ENCODE results near the gene PRKAR1A.

Gene PRKAR1A

GRCh38 chr17:68542698-68543463 is 30.7 kb downstream of the PRKAR1A start:
- no peaks in the 10 kb centered on the region for H3F3A ChIP-seq (ENCODE audit: insufficient read depth, low read length)
- no peak overlapping the region for H3K4me3 ChIP-seq (ENCODE audit: low read length)
- no peaks in the 10 kb centered on the region for H3K9me3 ChIP-seq (replicated peaks; ENCODE audit: insufficient read depth, low read length)
- H3K4me2 ChIP-seq (ENCODE audit: low read depth, low read length): no peak overlapping the region
- H3K27ac ChIP-seq (ENCODE audit: low read length): no peak overlapping the region
- no peaks in the 10 kb centered on the region for H3K27me3 ChIP-seq (replicated peaks; ENCODE audit: insufficient read depth, low read length)
- no peaks in the 10 kb centered on the region for H4K20me1 ChIP-seq (ENCODE audit: insufficient read depth, low read length)
- H2AFZ ChIP-seq (ENCODE audit: low read length): no peak overlapping the region
- no peaks in the 10 kb centered on the region for H3K4me1 ChIP-seq (ENCODE audit: low read length)
- H3K36me3 ChIP-seq (replicated peaks; ENCODE audit: insufficient read depth, low read length): no peaks in the 10 kb centered on the region
- no peaks in the 10 kb centered on the region for H3K79me2 ChIP-seq (ENCODE audit: low read length)
- no peak overlapping the region for H3K9ac ChIP-seq (ENCODE audit: low read length)
- TF ChIP-seq EZH2phosphoT487 (IDR thresholded peaks at IDR 0.05; ENCODE audit: low read length) (no peak), EZH2 (optimal IDR thresholded peaks at IDR 0.05; ENCODE audit: low read depth, low read length) (no peak), CTCF (IDR thresholded peaks at IDR 0.05; ENCODE audit: low read length) (no peak)
- H3K9me2 ChIP-seq (replicated peaks; ENCODE audit: insufficient read depth, low read length): no peaks in the 10 kb centered on the region
- no peak for DNase-seq

GRCh38 chr17:68544111-68544915 is 32.1 kb downstream of the PRKAR1A start:
- Histone ChIP-seq H2AFZ (ENCODE audit: low read length) (no peak overlapping the region), H3K9me2 (replicated peaks; ENCODE audit: insufficient read depth, low read length) (no peaks in the 10 kb centered on the region), H4K20me1 (ENCODE audit: insufficient read depth, low read length) (no peaks in the 10 kb centered on the region), H3K9me3 (replicated peaks; ENCODE audit: insufficient read depth, low read length) (no peaks in the 10 kb centered on the region), H3K4me2 (ENCODE audit: low read depth, low read length) (no peak overlapping the region), H3K4me1 (ENCODE audit: low read length) (no peaks in the 10 kb centered on the region), H3K27ac (ENCODE audit: low read length) (no peak overlapping the region), H3K4me3 (ENCODE audit: low read length) (no peak overlapping the region), H3K9ac (ENCODE audit: low read length) (no peak overlapping the region), H3K36me3 (replicated peaks; ENCODE audit: insufficient read depth, low read length) (no peaks in the 10 kb centered on the region), H3F3A (ENCODE audit: insufficient read depth, low read length) (no peaks in the 10 kb centered on the region), H3K27me3 (replicated peaks; ENCODE audit: insufficient read depth, low read length) (no peaks in the 10 kb centered on the region), H3K79me2 (ENCODE audit: low read length) (no peaks in the 10 kb centered on the region)
- no peak for DNase-seq
- TF ChIP-seq CTCF (IDR thresholded peaks at IDR 0.05; ENCODE audit: low read length) (no peak), EZH2 (optimal IDR thresholded peaks at IDR 0.05; ENCODE audit: low read depth, low read length) (no peak), EZH2phosphoT487 (IDR thresholded peaks at IDR 0.05; ENCODE audit: low read length) (no peak)

GRCh38 chr17:68556551-68556950 is 44.3 kb downstream of the PRKAR1A start:
- DNase-seq: no peak
- H2AFZ ChIP-seq (ENCODE audit: low read length): no peak overlapping the region
- H3K9me3 ChIP-seq (replicated peaks; ENCODE audit: insufficient read depth, low read length): no peaks in the 10 kb centered on the region
- no peak overlapping the region for H3K27ac ChIP-seq (ENCODE audit: low read length)
- TF ChIP-seq EZH2phosphoT487 (IDR thresholded peaks at IDR 0.05; ENCODE audit: low read length) (no peak), EZH2 (optimal IDR thresholded peaks at IDR 0.05; ENCODE audit: low read depth, low read length) (no peak), CTCF (IDR thresholded peaks at IDR 0.05; ENCODE audit: low read length) (no peak)
- no peaks in the 10 kb centered on the region for H3K27me3 ChIP-seq (replicated peaks; ENCODE audit: insufficient read depth, low read length)
- no peaks in the 10 kb centered on the region for H4K20me1 ChIP-seq (ENCODE audit: insufficient read depth, low read length)
- no peaks in the 10 kb centered on the region for H3F3A ChIP-seq (ENCODE audit: insufficient read depth, low read length)
- H3K4me1 ChIP-seq (ENCODE audit: low read length): no peaks in the 10 kb centered on the region
- H3K36me3 ChIP-seq (replicated peaks; ENCODE audit: insufficient read depth, low read length): no peaks in the 10 kb centered on the region
- no peak overlapping the region for H3K4me3 ChIP-seq (ENCODE audit: low read length)
- H3K9ac ChIP-seq (ENCODE audit: low read length): no peak overlapping the region
- H3K79me2 ChIP-seq (ENCODE audit: low read length): no peaks in the 10 kb centered on the region
- no peak overlapping the region for H3K4me2 ChIP-seq (ENCODE audit: low read depth, low read length)
- H3K9me2 ChIP-seq (replicated peaks; ENCODE audit: insufficient read depth, low read length): no peaks in the 10 kb centered on the region

All from MM.1S (cell line).